Progenitor cell of endocrine pancreas (in vitro differentiated cells): ENCODE data around the gene DQX1. TPM values are rescaled to one million over a fixed set of nuclear protein-coding genes. Genes with fewer than 3 reads are reported as not detected.

Source experiments
- DNase-seq: peaks from one replicate; pipeline ENCODE4 v3.0.0; 2021; ENCODE audit warnings: low spot score; ENCODE audit not compliant: unreplicated experiment
- H3K27ac Mint-ChIP-seq: 2 replicates; pipeline ENCODE4 v1.8.0; 2021; ENCODE audit warnings: mild to moderate bottlenecking, moderate library complexity, mixed read lengths
- H3K27me3 Mint-ChIP-seq: 2 replicates; pipeline ENCODE4 v1.8.0; 2021; ENCODE audit warnings: mixed read lengths
- H3K36me3 Mint-ChIP-seq: 2 replicates; pipeline ENCODE4 v1.8.0; 2022; ENCODE audit warnings: mixed read lengths; ENCODE audit not compliant: insufficient read depth
- H3K4me1 Mint-ChIP-seq: 2 replicates; pipeline ENCODE4 v1.8.0; 2021; ENCODE audit warnings: low read depth, mixed read lengths
- H3K4me3 Mint-ChIP-seq: 2 replicates; pipeline ENCODE4 v1.8.0; 2021; ENCODE audit warnings: low read depth, mild to moderate bottlenecking, moderate library complexity, mixed read lengths
- H3K9me3 Mint-ChIP-seq: 2 replicates; pipeline ENCODE4 v1.8.0; 2021; ENCODE audit warnings: low read depth, mixed read lengths
- CTCF ChIP-seq: fragments of 200-600 bp; sonication (generic); IDR thresholded peaks from one replicate; pipeline ENCODE4 v1.5.0; 2021; ENCODE audit warnings: antibody characterized with exemption, mild to moderate bottlenecking; ENCODE audit not compliant: unreplicated experiment
- total RNA-seq: library from RNA; stranded (reverse); gene quantifications from 2 replicates; pipeline ENCODE4 v1.2.1, GENCODE V29; 2021

Gene DQX1
- total RNA-seq, 1 donor from 2014 or later: 1.5 TPM

- Mint-ChIP-seq H3K27ac (no peak overlapping the region), H3K27me3 (peaks cover 32% of the 10 kb centered on the region)
- DNase-seq: no peak
These were observed 24.2 kb upstream of the DQX1 start for GRCh38 chr2:74550231-74550630.

DNA sequence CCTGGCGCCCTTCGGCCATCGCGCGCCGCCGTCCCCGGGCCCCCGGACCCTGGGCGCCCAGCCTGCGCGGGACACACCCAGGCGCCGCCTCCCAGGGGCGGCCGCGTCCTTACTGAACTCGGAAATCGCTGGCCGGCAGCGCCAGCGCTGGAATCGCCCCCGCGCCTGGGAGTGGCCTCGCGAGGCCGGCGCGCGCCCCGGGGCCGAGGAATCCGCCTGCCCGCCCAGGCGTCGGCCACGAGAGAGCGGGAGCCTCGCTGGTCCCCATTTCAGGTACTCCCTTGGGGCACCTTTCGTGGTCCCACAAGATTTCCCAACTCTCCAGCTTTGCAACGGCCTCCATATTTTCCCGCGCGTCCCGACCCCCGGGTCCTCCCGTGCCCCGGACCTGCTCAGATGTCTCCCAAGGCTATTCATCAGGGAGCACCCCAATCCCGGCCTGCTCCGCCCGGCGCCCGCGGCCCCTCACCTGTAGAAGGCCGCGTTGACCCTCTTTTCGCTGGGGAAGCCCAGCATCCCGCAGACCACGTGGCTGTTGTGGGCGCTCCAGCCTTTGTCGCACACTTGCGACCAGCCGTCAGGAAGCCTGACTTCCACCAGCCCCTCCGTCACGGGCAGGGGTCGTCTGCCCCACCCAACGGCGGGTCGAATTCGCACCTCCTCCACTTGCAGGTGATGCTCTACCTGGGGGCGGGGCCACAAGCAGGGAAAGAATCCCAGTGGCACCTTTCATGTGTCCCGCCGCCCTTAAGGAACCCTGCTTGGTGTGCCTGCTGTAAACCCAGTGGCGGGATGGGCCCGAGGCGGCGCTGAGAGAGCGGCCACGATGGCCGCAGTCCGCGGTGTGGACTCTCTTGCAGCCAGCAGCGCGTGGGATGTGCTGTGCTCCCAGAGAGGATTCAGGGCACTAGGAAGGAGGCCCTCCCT lies 23.1 kb upstream of the DQX1 start:
- H3K9me3 Mint-ChIP-seq: no peaks in the 10 kb centered on the region
- H3K27ac Mint-ChIP-seq: peak overlapping the region; percentile 60
- H3K4me1 Mint-ChIP-seq: peaks cover 16% of the 10 kb centered on the region
- no peaks in the 10 kb centered on the region for H3K36me3 Mint-ChIP-seq
- peak; percentile 55 for DNase-seq
- H3K27me3 Mint-ChIP-seq: peaks cover 32% of the 10 kb centered on the region
- no peak for TF ChIP-seq CTCF
- peak overlapping the region; percentile 77 for H3K4me3 Mint-ChIP-seq

More at GRCh38 chr2:74550231-74550630, 24.2 kb upstream of the DQX1 start:
- H3K9me3 Mint-ChIP-seq: no peaks in the 10 kb centered on the region
- peak overlapping the region; percentile 23 for H3K4me3 Mint-ChIP-seq
- no peaks in the 10 kb centered on the region for H3K36me3 Mint-ChIP-seq
- peaks cover 16% of the 10 kb centered on the region for H3K4me1 Mint-ChIP-seq
- no peak for TF ChIP-seq CTCF

DNA sequence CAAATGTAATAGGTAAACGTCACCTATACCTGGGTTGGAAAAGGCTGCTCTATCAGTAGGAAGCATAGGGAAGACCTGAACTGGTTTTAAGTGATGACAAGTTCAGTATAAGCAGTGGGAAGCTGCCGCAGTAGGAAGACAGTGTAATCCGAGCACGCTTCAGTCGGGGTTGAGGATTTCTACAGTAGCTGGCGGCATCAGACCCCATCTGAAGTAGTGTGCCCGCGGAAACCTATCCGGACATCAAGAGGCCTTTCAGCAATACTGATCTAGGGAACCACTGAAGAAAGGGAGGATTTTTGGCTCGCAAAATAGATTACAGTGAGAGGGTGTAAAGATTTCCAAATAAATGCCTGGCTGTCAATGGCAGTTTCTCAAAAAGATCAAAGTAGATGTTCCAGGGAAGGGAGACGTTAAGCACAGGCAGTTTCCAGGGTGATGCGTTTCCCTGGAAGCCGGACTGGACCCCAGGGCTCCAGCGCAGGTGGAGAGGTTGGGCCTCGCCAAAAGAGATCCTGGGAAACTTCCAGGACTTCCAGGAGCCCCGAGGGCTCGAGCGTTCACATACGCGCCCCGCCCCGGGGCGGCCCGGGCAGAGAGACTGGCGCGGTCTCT lies 22.4 kb upstream of the DQX1 start:
- H3K36me3 Mint-ChIP-seq: no peaks in the 10 kb centered on the region
- H3K4me1 Mint-ChIP-seq: peaks cover 13% of the 10 kb centered on the region
- no peak for TF ChIP-seq CTCF
- no peaks in the 10 kb centered on the region for H3K9me3 Mint-ChIP-seq
- peaks cover 32% of the 10 kb centered on the region for H3K27me3 Mint-ChIP-seq
- DNase-seq: no peak
- peak overlapping the region; percentile 77 for H3K4me3 Mint-ChIP-seq
- peak overlapping the region; percentile 59 for H3K27ac Mint-ChIP-seq

GRCh38 chr2:74546004-74546403 lies 20.0 kb upstream of the DQX1 start:
- Mint-ChIP-seq H3K4me3 (no peak overlapping the region), H3K36me3 (no peaks in the 10 kb centered on the region), H3K27me3 (peaks cover 24% of the 10 kb centered on the region), H3K27ac (no peak overlapping the region), H3K9me3 (no peaks in the 10 kb centered on the region), H3K4me1 (peaks cover 8% of the 10 kb centered on the region)
- no peak for TF ChIP-seq CTCF
- DNase-seq: no peak

DNA sequence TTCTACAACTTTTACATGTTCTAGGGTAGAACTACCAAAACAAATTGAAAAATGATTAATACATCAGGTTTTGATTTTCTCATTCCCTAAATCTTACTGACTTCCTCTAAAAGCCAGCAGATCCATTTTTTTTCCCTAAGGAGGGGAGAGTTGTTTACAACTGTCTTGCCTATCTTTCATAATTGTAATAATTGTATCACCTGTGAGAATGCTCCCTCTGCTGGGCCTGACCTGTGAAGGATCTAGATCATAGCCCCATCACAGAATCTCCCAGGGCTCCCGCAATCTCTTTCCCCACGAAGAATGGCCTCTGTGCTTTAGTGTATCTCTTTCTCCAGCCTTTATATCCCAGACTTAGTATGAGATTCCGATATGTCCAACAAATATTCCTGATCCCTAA lies 18.6 kb upstream of the DQX1 start:
- no peak overlapping the region for H3K27ac Mint-ChIP-seq
- no peaks in the 10 kb centered on the region for H3K9me3 Mint-ChIP-seq
- DNase-seq: no peak
- H3K36me3 Mint-ChIP-seq: no peaks in the 10 kb centered on the region
- H3K4me1 Mint-ChIP-seq: peaks cover 8% of the 10 kb centered on the region
- H3K4me3 Mint-ChIP-seq: no peak overlapping the region
- peaks cover 14% of the 10 kb centered on the region for H3K27me3 Mint-ChIP-seq
- no peak for TF ChIP-seq CTCF
